Measurements from ENCODE around the gene SLC30A7.

- no peak for TF ChIP-seq YY1 (IDR thresholded peaks at IDR 0.05; ENCODE audit: low read depth)
- TF ChIP-seq RAD21 (IDR thresholded peaks at IDR 0.05; ENCODE audit: low read length), result no peak
These were observed 11.9 kb upstream of the SLC30A7 start for GRCh38 chr1:100883963-100884362.
